GM12878 (cell line): Measurements from ENCODE around the gene SIX1. TPM values are rescaled to one million over a fixed set of nuclear protein-coding genes. Genes with fewer than 3 reads are reported as not detected.

Experiments
- ATAC-seq: fragments of 200-7000 bp; cut with Tn5 transposase; 3 replicates; pipeline ENCODE4 v1.9.1; 2020; ENCODE audit warnings: mild to moderate bottlenecking, moderate library complexity
- BruUV-seq: library from RNA; stranded (reverse); fragments of 400-500 nt; replicated peaks from 2 replicates; lab custom pipeline; 2021; lab: Mats Ljungman, UMichigan
- CTCF ChIA-PET: fragments of 300-600 bp; sonication (Branson Sonifier 250); formaldehyde crosslinking; extraction: SDS; loops from one replicate; lab custom pipeline; 2021; ENCODE audit warnings: inconsistent platforms; lab: Yijun Ruan, JAX
- POLR2A ChIA-PET: fragments of 350-600 bp; formaldehyde crosslinking; extraction: SDS; loops from one replicate; lab custom pipeline; 2021; ENCODE audit warnings: inconsistent platforms; lab: Charles Lee
- RAD21 ChIA-PET: fragments of 300-600 bp; sonication (Branson Sonifier 250); formaldehyde crosslinking; loops from one replicate; lab custom pipeline; 2023; ENCODE audit warnings: antibody characterized with exemption; ENCODE audit not compliant: unreplicated experiment; lab: Charles Lee
- SMC1A ChIA-PET: fragments of 300-600 bp; sonication (Branson Sonifier 250); formaldehyde crosslinking; loops from one replicate; lab custom pipeline; 2023; ENCODE audit not compliant: unreplicated experiment, uncharacterized antibody; lab: Charles Lee
- DNase-seq: peaks from one replicate; pipeline ENCODE4 v3.0.0-alpha.2; 2011; ENCODE audit warnings: low read depth, low spot score
- FAIRE-seq: peaks from 3 replicates; lab custom pipeline; 2011; peaks lifted over from hg19 to GRCh38; lab: Jason Lieb, UNC
- H2AFZ ChIP-seq: 2 replicates; pipeline ENCODE4 v1.6.0; 2011; ENCODE audit warnings: low read depth, low read length, control low read depth; ENCODE audit not compliant: control insufficient read depth
- H3K27ac ChIP-seq: 2 replicates; pipeline ENCODE4 v1.5.1; 2011; ENCODE audit warnings: control low read depth; ENCODE audit not compliant: control insufficient read depth, insufficient read depth
- H3K27me3 ChIP-seq, 2 experiments: replicated peaks in 1 of 2; 2 replicates each; pipeline versions ENCODE4 v1.6.0 to v1.6.1; 2011; ENCODE audit warnings: low read length in 1 of 2; ENCODE audit not compliant: control insufficient read depth in 2 of 2, insufficient read depth in 2 of 2
- H3K36me3 ChIP-seq, 2 experiments: 2 replicates each; pipeline ENCODE4 v1.5.1; 2011; ENCODE audit warnings: low read length in 1 of 2; ENCODE audit not compliant: control insufficient read depth in 2 of 2, insufficient read depth in 2 of 2
- H3K4me1 ChIP-seq: 2 replicates; pipeline ENCODE4 v1.6.1; 2011; ENCODE audit warnings: mild to moderate bottlenecking, low read length, moderate library complexity, mixed read lengths; ENCODE audit not compliant: control insufficient read depth, insufficient read depth
- H3K4me2 ChIP-seq: 2 replicates; pipeline ENCODE4 v1.6.0; 2011; ENCODE audit warnings: control low read depth; ENCODE audit not compliant: control insufficient read depth, insufficient read depth
- H3K4me3 ChIP-seq: fragments of 200-600 bp; sonication (generic); 2 replicates; pipeline ENCODE4 v1.5.1; 2016
- H3K79me2 ChIP-seq: 2 replicates; pipeline ENCODE4 v1.6.0; 2011; ENCODE audit warnings: low read length; ENCODE audit not compliant: control insufficient read depth, insufficient read depth
- H3K9ac ChIP-seq: 2 replicates; pipeline ENCODE4 v1.8.0; 2011; ENCODE audit warnings: low read length, control low read depth, mixed read lengths; ENCODE audit not compliant: control insufficient read depth, insufficient read depth
- H3K9me3 ChIP-seq: replicated peaks from 3 replicates; pipeline ENCODE4 v1.5.1; 2011; ENCODE audit warnings: mild to moderate bottlenecking, low read length; ENCODE audit not compliant: control insufficient read depth, insufficient read depth
- H4K20me1 ChIP-seq: 2 replicates; pipeline ENCODE4 v1.6.0; 2011; ENCODE audit not compliant: control insufficient read depth, insufficient read depth
- CTCF ChIP-seq, 3 experiments: IDR thresholded peaks in 2 of 3; conservative IDR thresholded peaks in 1 of 3; 2 replicates each; pipeline ENCODE4 v1.5.1; 2011; ENCODE audit warnings: low read depth in 3 of 3, low read length in 3 of 3, mild to moderate bottlenecking in 3 of 3, control low read depth in 2 of 3, moderate library complexity in 2 of 3, inconsistent platforms in 1 of 3, mixed read lengths in 1 of 3; ENCODE audit not compliant: control insufficient read depth in 2 of 3, insufficient read depth in 1 of 3; ENCODE audit errors: extremely low read depth in 1 of 3
- CUX1 ChIP-seq: IDR thresholded peaks from 2 replicates; pipeline ENCODE4 v1.6.1; 2012; ENCODE audit warnings: improper control_type of control experiment, low read depth, low read length; ENCODE audit not compliant: insufficient replicate concordance
- HDGF ChIP-seq: fragments of 450-650 bp; IDR thresholded peaks from 2 replicates; pipeline ENCODE4 v1.6.1; 2016; ENCODE audit warnings: antibody characterized with exemption
- IKZF2 ChIP-seq, 2 experiments: fragments of 450-650 bp; IDR thresholded peaks; 2 replicates each; pipeline ENCODE4 v1.6.1; 2017; ENCODE audit warnings: mild to moderate bottlenecking in 2 of 2, moderate library complexity in 2 of 2
- IRF3 ChIP-seq: fragments of 450-650 bp; IDR thresholded peaks from 2 replicates; pipeline ENCODE4 v1.6.1; 2014; ENCODE audit warnings: mild to moderate bottlenecking
- NR2F1 ChIP-seq: fragments of 450-650 bp; conservative IDR thresholded peaks from 2 replicates; pipeline ENCODE4 v1.6.1; 2017; ENCODE audit warnings: mild to moderate bottlenecking
- RCOR1 ChIP-seq: conservative IDR thresholded peaks from 2 replicates; pipeline ENCODE4 v1.6.1; 2012; ENCODE audit warnings: low read depth, low read length, improper control_type of control experiment
- SPI1 ChIP-seq: IDR thresholded peaks from 2 replicates; pipeline ENCODE4 v1.6.1; 2011; ENCODE audit warnings: low read depth, mild to moderate bottlenecking, low read length, moderate library complexity, borderline replicate concordance; ENCODE audit not compliant: insufficient read depth
- STAT1 ChIP-seq: fragments of 450-650 bp; conservative IDR thresholded peaks from 2 replicates; pipeline ENCODE4 v1.6.1; 2014; ENCODE audit warnings: antibody characterized with exemption, mild to moderate bottlenecking
- WGBS: methylation state at CpG from one replicate; pipeline ENCODE4 v1.1.6; 2016; ENCODE audit warnings: low lambda C conversion rate; ENCODE audit not compliant: insufficient replicate concordance, insufficient coverage; ENCODE audit errors: missing lambda C conversion rate; 5-methylcytosine and 5-hydroxymethylcytosine counted together
- in situ Hi-C: fragments of 300-500 bp; cut with MboI; formaldehyde crosslinking; loops from 9 replicates; pipeline ENCODE4 v1.14.3; 2018; ENCODE audit warnings: mixed read lengths
- intact Hi-C: fragments of 100-400 bp; cut with micrococcal nuclease; formaldehyde crosslinking; loops from one replicate; pipeline ENCODE4 v1.14.2; 2022; ENCODE audit not compliant: unreplicated experiment
- polyA plus RNA-seq, 11 experiments: library from polyadenylated mRNA; depleted of rRNA in 4 of 11; unstranded in 6 of 11; stranded (reverse) in 5 of 11; fragments of >200 nt; fragmentation: Nextera tagmentation in 4 of 11; fragmentation: Illumina TruSeq in 1 of 11; extraction: Ambion mirVana in 4 of 11; extraction: Trizol in 1 of 11; gene quantifications; 1 replicate in 1 of 11; 2 replicates in 10 of 11; pipeline versions ENCODE4 v1.2.1 to v1.2.3, GENCODE V29; 2011 to 2016; ENCODE audit warnings: inconsistent platforms in 2 of 11, missing spikeins in 2 of 11, low read depth in 1 of 11
- total RNA-seq, 4 experiments: library from RNA; depleted of rRNA in 3 of 4; stranded (reverse); fragments of >200 nt in 3 of 4; fragmentation: Illumina TruSeq in 1 of 4; extraction: Trizol in 1 of 4; gene quantifications; 2 replicates each; pipeline versions ENCODE4 v1.2.1 to v1.2.3, GENCODE V29; 2013 to 2021
- TF ChIP-seq, protein P1 (sequence below): fragments of 450-650 bp; IDR thresholded peaks from 2 replicates; pipeline ENCODE4 v1.6.1; 2017; ENCODE audit warnings: mild to moderate bottlenecking, moderate library complexity

SIX1 gene
- total and polyA plus RNA-seq, 10 of the 15 experiments (the other 5 are each of a cell fraction or from before 2014, with no cell fraction given): 0.03 to 0.06 (median 0.05) TPM; not detected in 5

DNA sequence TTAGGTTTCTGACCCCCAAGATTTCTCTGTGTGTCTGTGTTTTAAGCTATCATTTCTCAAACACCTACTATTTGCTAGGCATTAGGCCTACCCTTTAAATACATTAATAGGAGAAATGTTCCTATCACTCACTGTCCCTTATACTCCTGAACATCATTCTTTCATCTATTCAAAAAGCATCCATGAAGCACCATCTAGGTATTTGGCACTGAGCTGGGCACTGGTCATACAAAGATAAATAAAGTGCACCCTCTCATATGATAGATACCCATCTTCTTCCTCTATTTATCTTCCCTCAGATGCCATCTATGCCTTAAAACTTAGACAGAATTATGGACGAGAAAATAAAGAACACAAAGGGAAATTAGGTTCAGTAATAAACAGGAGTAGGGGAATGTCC, 20.4 kb downstream of the SIX1 start (continued):
- TF ChIP-seq IRF3 (no peak), HDGF (no peak), RCOR1 (no peak)
- TF ChIP-seq, protein P1, sequence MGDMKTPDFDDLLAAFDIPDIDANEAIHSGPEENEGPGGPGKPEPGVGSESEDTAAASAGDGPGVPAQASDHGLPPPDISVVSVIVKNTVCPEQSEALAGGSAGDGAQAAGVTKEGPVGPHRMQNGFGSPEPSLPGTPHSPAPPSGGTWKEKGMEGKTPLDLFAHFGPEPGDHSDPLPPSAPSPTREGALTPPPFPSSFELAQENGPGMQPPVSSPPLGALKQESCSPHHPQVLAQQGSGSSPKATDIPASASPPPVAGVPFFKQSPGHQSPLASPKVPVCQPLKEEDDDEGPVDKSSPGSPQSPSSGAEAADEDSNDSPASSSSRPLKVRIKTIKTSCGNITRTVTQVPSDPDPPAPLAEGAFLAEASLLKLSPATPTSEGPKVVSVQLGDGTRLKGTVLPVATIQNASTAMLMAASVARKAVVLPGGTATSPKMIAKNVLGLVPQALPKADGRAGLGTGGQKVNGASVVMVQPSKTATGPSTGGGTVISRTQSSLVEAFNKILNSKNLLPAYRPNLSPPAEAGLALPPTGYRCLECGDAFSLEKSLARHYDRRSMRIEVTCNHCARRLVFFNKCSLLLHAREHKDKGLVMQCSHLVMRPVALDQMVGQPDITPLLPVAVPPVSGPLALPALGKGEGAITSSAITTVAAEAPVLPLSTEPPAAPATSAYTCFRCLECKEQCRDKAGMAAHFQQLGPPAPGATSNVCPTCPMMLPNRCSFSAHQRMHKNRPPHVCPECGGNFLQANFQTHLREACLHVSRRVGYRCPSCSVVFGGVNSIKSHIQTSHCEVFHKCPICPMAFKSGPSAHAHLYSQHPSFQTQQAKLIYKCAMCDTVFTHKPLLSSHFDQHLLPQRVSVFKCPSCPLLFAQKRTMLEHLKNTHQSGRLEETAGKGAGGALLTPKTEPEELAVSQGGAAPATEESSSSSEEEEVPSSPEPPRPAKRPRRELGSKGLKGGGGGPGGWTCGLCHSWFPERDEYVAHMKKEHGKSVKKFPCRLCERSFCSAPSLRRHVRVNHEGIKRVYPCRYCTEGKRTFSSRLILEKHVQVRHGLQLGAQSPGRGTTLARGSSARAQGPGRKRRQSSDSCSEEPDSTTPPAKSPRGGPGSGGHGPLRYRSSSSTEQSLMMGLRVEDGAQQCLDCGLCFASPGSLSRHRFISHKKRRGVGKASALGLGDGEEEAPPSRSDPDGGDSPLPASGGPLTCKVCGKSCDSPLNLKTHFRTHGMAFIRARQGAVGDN: no peak
- TF ChIP-seq, all 136 proteins: peak for 0

DNA sequence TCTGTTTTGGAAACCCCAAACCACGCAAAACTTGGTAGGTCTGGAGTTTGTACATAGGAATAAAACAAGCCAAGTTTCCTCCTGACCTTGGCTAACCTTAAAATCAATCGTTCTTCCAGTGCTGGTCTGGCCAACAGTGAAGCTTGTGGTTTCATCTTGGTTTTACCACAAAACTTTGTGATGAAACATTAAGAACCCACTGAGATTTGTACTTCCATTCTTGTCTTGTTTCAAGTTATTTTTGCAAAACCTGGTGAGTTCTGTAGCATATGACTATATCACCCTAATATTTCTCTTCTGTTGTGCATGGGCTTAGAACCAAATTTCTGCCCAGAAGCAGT, 26.4 kb downstream of the SIX1 start:
- SMC1A ChIA-PET: interaction anchor here (0.5 to 1.2 kb wide), 4 partner anchors 20 to 630 kb away, joined by 3 to 10 read pairs (median 3); no protein-coding TSS in a partner anchor
- Histone ChIP-seq H3K4me1 (no peaks in the 10 kb centered on the region), H3K79me2 (no peaks in the 10 kb centered on the region), H3K4me3 (no peak overlapping the region), H3K36me3 (no peaks in the 10 kb centered on the region), H3K9ac (no peak overlapping the region), H4K20me1 (no peaks in the 10 kb centered on the region), H3K27ac (no peak overlapping the region), H3K4me2 (no peak overlapping the region), H2AFZ (no peak overlapping the region), H3K9me3 (no peaks in the 10 kb centered on the region), H3K27me3 (no peaks in the 10 kb centered on the region)
- BruUV-seq: no TSS peak
- DNase-seq (no peak), ATAC-seq (no peak), FAIRE-seq (no peak)
- intact Hi-C loops (no loop called here), in situ Hi-C loops (no loop called here)
- POLR2A ChIA-PET: no interaction called here
- RAD21 ChIA-PET: interaction anchor here (3.8 kb wide), 1 partner anchor 630 kb away, joined by 36 read pairs; no protein-coding TSS in a partner anchor
- 2% methylated on average over 2 of the region's 2 CpGs for WGBS
- CTCF ChIA-PET: interaction anchor here (0.9 to 5.4 kb wide), 4 partner anchors 16 to 633 kb away, joined by 3 to 72 read pairs (median 20); no protein-coding TSS in a partner anchor
- TF ChIP-seq CUX1 (no peak), SPI1 (no peak), STAT1 (no peak), CTCF (IDR thresholded peaks at IDR 0.05 in 2 of 3, conservative IDR thresholded peaks at IDR 0.05 in 1 of 3; ENCODE audit: control insufficient read depth in 2 of 3, extremely low read depth in 1 of 3, insufficient read depth in 1 of 3, low read depth in 3 of 3, low read length in 3 of 3) (no peak), IKZF2 (IDR thresholded peaks at IDR 0.05) (no peak), NR2F1 (no peak)
